ENCODE measurements around the gene DSC1.

- TF ChIP-seq POLR2A (IDR thresholded peaks at IDR 0.05) (no peak), CTCF (IDR thresholded peaks at IDR 0.05) (no peak)
These were observed 27.1 kb upstream of the DSC1 start for GRCh38 chr18:31189757-31190156.

All from Peyer's patch (tissue), 4 donors.